Activated CD4-positive, alpha-beta T cell treated with anti-CD3 and anti-CD28 coated beads, Interleukin-2, amount 10 ng/mL, durations not matched to agents 24 days and 14 days (primary cell): ENCODE measurements around the gene PHKG1. TPM values are rescaled to one million over a fixed set of nuclear protein-coding genes. Genes with fewer than 3 reads are reported as not detected.
"Not testable (repeated sequence)": the region's sequence is repeated elsewhere in the genome, so short reads cannot be mapped to it uniquely, and the experiment has no call there.

Experiments used
- DNase-seq: peaks from one replicate; pipeline ENCODE4 v3.0.0; 2022
- H3K27ac Mint-ChIP-seq: one replicate; pipeline ENCODE4 v1.8.0; 2022; ENCODE audit warnings: mild to moderate bottlenecking, mixed read lengths
- H3K27me3 Mint-ChIP-seq: one replicate; pipeline ENCODE4 v1.8.0; 2022; ENCODE audit warnings: mixed read lengths
- H3K36me3 Mint-ChIP-seq: one replicate; pipeline ENCODE4 v1.8.0; 2022; ENCODE audit warnings: low read depth, mild to moderate bottlenecking, mixed read lengths
- H3K4me1 Mint-ChIP-seq: one replicate; pipeline ENCODE4 v1.8.0; 2021; ENCODE audit warnings: mixed read lengths
- H3K4me3 Mint-ChIP-seq: one replicate; pipeline ENCODE4 v1.8.0; 2022; ENCODE audit warnings: mild to moderate bottlenecking, moderate library complexity, mixed read lengths
- H3K9me3 Mint-ChIP-seq: one replicate; pipeline ENCODE4 v1.8.0; 2021; ENCODE audit warnings: mixed read lengths
- intact Hi-C: fragments of 100-400 bp; cut with micrococcal nuclease; formaldehyde crosslinking; loops from one replicate; pipeline ENCODE4 v1.15.1; 2023
- total RNA-seq: library from RNA; stranded (reverse); gene quantifications from 2 replicates; pipeline ENCODE4 v1.2.3, GENCODE V29; 2022

The PHKG1 gene
- total RNA-seq, 1 donor from 2014 or later: 5.0 TPM

GRCh38 chr7:56099653-56100052 lies 6.9 kb upstream of the PHKG1 start:
- intact Hi-C loops: no loop called here
- Mint-ChIP-seq H3K4me3 (no peak overlapping the region), H3K27me3 (no peaks in the 10 kb centered on the region), H3K9me3 (no peaks in the 10 kb centered on the region), H3K4me1 (peaks cover 7% of the 10 kb centered on the region), H3K27ac (no peak overlapping the region), H3K36me3 (peaks cover 46% of the 10 kb centered on the region)
- no peak for DNase-seq

DNA sequence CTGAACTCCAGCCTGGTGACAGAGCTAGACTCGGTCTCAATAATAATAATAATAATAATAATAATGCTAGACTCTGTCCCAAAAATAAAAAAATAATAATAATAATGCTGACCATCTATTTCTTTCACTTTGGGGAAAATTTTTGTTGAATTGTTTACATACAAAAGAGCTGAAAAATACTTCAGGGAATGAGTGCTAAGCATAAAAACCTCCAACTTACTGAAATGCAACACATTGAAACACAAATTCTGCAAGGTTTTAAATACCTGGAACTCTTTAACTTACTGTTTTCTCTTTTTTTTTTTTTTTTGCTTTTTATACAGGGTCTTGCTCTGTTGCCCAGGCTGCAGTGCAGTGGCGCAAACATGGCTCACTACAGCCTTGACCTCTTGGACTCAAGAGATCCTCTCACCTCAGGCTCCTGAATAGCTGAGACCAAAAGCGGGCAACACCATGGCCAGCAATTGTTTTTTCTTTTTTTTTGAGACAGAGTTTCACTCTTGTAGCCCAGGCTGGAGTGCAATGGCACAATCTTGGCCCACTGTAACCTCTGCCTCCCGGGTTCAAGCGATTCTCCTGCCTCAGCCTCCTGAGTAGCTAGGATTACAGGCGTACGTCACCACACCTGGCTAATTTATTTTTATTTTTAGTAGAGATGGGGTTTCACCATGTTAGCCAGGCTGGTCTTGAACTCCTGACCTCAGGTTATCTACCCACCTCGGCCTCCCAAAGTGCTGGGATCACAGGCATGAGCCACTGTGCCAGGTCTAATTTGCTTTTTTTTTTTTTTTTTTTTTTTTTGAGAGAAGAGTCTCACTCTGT lies 5.6 kb upstream of the PHKG1 start:
- DNase-seq, H3K9me3 Mint-ChIP-seq, H3K4me3 Mint-ChIP-seq, H3K4me1 Mint-ChIP-seq, H3K27ac Mint-ChIP-seq, H3K27me3 Mint-ChIP-seq, intact Hi-C loops: not testable (repeated sequence)
- H3K36me3 Mint-ChIP-seq: peaks cover 40% of the 10 kb centered on the region

DNA sequence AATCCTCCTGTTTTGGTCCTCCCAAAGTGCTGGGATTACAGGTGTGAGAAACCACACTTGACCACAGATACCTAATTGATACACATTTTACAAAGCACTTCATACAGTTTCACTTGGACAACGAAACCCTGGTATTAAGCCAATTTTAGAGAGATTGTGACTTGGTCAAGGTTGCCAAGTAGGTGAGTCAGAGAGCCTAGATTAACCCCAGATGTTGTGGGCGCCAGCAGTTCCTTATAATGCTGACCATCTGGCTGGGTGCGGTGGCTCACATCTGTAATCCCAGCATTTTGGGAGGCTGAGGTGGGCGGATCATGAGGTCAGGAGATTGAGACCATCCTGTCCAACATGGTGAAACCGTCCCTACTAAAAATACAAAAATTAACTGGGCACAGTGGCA lies 4.9 kb upstream of the PHKG1 start:
- DNase-seq: no peak
- no peaks in the 10 kb centered on the region for H3K27me3 Mint-ChIP-seq
- H3K36me3 Mint-ChIP-seq: peaks cover 37% of the 10 kb centered on the region
- H3K4me1 Mint-ChIP-seq: peaks cover 4% of the 10 kb centered on the region
- H3K4me3 Mint-ChIP-seq: no peak overlapping the region
- no peaks in the 10 kb centered on the region for H3K9me3 Mint-ChIP-seq
- H3K27ac Mint-ChIP-seq: no peak overlapping the region
- intact Hi-C loops: no loop called here

DNA sequence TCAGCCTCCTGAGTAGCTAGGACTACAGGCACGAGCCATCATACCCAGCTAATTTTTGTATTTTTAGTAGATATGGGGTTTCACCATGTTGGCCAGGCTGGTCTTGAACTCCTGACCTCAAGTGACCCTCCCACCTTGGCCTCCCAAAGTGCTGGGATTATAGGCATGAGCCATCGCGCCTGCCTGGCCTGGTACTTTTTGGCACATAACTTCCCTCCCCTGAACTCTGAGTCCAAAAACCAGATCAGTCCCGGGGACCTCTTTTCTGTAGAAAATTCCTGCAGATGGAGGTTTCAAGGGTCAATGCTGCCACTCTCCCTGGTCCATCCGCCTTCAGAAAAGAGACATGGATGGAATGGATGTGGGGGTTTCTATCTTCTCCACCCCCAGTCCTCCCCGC lies 364 bp downstream of the PHKG1 start:
- H3K27ac Mint-ChIP-seq, H3K27me3 Mint-ChIP-seq, H3K9me3 Mint-ChIP-seq, H3K4me3 Mint-ChIP-seq, DNase-seq, intact Hi-C loops, H3K36me3 Mint-ChIP-seq, H3K4me1 Mint-ChIP-seq: not testable (repeated sequence)

DNA sequence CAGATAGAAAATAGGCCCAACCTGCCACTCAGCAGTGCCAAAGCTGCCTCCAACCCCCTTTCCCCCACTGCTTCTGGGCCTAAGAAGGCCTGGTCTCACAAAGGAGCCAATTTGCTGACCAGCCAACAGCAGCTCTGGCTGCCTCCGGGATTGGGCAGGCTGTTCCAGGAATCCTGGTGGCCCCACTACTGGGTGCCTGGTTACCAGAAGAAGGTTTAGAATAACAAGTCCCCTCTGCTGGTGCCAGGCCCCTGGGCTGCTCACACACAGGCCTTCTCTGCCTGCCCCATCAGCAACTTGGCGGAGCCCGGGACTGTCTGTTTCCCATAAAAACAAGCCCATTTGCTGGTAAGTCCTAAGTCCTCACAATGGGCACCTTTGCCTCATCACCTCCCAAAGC lies 1.2 kb downstream of the PHKG1 start:
- no peak overlapping the region for H3K4me3 Mint-ChIP-seq
- peaks cover 5% of the 10 kb centered on the region for H3K36me3 Mint-ChIP-seq
- H3K27me3 Mint-ChIP-seq: no peaks in the 10 kb centered on the region
- H3K27ac Mint-ChIP-seq: no peak overlapping the region
- peaks cover 2% of the 10 kb centered on the region for H3K4me1 Mint-ChIP-seq
- intact Hi-C loops: no loop called here
- no peak for DNase-seq
- H3K9me3 Mint-ChIP-seq: no peaks in the 10 kb centered on the region

DNA sequence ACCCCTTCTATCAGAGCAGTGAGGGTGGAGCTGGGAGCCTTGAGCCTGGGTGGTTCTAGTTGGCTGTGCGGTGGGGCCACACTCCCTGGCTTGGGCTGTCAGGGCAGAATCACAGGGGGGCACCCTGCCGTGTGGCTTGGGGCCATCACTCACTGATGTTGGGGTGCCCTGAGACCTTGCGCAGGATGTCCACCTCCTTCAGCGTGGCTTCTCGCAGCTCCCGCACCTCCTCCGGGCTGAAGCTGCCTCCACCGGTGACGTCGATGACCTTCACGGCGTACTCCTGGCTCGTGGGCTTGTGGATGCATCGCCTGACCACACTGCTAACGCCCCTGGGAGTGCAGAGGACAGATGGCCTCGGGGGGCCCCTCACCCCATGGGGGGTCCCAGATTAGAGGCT lies 5.3 kb downstream of the PHKG1 start:
- no peaks in the 10 kb centered on the region for H3K9me3 Mint-ChIP-seq
- no peak overlapping the region for H3K4me3 Mint-ChIP-seq
- intact Hi-C loops: no loop called here
- H3K4me1 Mint-ChIP-seq: no peaks in the 10 kb centered on the region
- no peak for DNase-seq
- no peaks in the 10 kb centered on the region for H3K27me3 Mint-ChIP-seq
- H3K36me3 Mint-ChIP-seq: peaks cover 7% of the 10 kb centered on the region
- no peak overlapping the region for H3K27ac Mint-ChIP-seq

GRCh38 chr7:56086761-56087160 lies 6.0 kb downstream of the PHKG1 start:
- Mint-ChIP-seq H3K27ac (no peak overlapping the region), H3K9me3 (no peaks in the 10 kb centered on the region), H3K4me1 (no peaks in the 10 kb centered on the region), H3K4me3 (no peak overlapping the region), H3K36me3 (peaks cover 11% of the 10 kb centered on the region), H3K27me3 (no peaks in the 10 kb centered on the region)
- intact Hi-C loops: no loop called here
- no peak for DNase-seq

GRCh38 chr7:56083150-56083785 lies 9.5 kb downstream of the PHKG1 start:
- H3K4me3 Mint-ChIP-seq: no peak overlapping the region
- H3K9me3 Mint-ChIP-seq: no peaks in the 10 kb centered on the region
- H3K36me3 Mint-ChIP-seq: peaks cover 24% of the 10 kb centered on the region
- H3K4me1 Mint-ChIP-seq: no peaks in the 10 kb centered on the region
- no peaks in the 10 kb centered on the region for H3K27me3 Mint-ChIP-seq
- no peak overlapping the region for H3K27ac Mint-ChIP-seq
- no peak for DNase-seq
- intact Hi-C loops: no loop called here

DNA sequence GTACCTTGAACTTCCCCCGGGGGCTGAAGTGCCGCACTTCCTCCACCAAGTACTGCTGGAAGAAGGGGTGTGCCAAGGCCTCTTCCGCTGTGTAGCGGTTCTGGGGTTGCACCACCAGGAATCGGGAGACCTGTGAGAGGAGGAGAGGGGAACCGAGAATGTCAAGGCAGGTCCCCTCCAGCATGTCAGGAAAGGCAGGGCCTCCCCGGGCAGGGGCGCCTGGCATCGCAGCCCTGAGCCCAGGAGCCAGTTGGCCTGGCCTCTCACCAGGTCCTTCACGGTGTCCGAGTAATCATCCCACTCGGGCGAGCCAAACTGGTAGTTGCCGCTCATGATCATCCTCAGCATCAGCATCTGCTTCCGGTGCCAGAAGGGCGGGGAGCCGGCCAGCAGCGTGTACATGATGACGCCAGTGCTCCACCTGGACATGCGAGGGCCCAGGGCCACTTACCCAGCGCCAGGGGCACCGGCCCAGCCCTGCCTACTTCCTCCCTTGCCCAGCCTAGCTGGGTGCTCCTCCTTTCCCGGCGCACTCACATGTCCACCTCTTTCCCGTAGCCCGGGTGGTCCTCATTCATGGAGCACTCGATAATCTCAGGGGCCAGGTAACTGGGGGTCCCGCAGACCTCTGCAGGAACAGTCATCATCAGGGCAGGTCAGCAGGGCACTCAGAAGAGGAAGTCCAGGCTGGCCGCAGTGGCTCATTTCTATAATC lies 11.0 kb downstream of the PHKG1 start:
- no peak overlapping the region for H3K4me3 Mint-ChIP-seq
- no peaks in the 10 kb centered on the region for H3K9me3 Mint-ChIP-seq
- H3K27ac Mint-ChIP-seq: no peak overlapping the region
- DNase-seq: no peak
- intact Hi-C loops: no loop called here
- H3K36me3 Mint-ChIP-seq: peaks cover 24% of the 10 kb centered on the region
- H3K27me3 Mint-ChIP-seq: no peaks in the 10 kb centered on the region
- no peaks in the 10 kb centered on the region for H3K4me1 Mint-ChIP-seq

GRCh38 chr7:56080726-56081435 lies 11.9 kb downstream of the PHKG1 start:
- H3K27ac Mint-ChIP-seq, H3K4me1 Mint-ChIP-seq, H3K4me3 Mint-ChIP-seq, intact Hi-C loops, H3K27me3 Mint-ChIP-seq, H3K9me3 Mint-ChIP-seq, DNase-seq: not testable (repeated sequence)
- peaks cover 30% of the 10 kb centered on the region for H3K36me3 Mint-ChIP-seq

DNA sequence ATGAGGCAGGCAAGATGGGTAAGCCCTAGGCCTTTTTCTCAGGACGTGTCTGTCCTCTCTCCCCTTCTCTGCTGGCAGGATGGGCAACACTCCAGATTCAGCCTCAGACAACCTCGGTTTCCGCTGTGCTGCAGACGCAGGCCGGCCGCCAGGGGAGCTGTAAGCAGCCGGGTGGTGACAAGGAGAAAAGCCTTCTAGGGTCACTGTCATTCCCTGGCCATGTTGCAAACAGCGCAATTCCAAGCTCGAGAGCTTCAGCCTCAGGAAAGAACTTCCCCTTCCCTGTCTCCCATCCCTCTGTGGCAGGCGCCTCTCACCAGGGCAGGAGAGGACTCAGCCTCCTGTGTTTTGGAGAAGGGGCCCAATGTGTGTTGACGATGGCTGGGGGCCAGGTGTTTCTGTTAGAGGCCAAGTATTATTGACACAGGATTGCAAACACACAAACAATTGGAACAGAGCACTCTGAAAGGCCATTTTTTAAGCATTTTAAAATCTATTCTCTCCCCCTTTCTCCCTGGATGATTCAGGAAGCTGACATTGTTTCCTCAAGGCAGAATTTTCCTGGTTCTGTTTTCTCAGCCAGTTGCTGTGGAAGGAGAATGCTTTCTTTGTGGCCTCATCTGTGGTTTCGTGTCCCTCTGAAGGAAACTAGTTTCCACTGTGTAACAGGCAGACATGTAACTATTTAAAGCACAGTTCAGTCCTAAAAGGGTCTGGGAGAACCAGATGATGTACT lies 13.1 kb downstream of the PHKG1 start:
- no peaks in the 10 kb centered on the region for H3K27me3 Mint-ChIP-seq
- H3K4me1 Mint-ChIP-seq: no peaks in the 10 kb centered on the region
- intact Hi-C loops: no loop called here
- H3K27ac Mint-ChIP-seq: no peak overlapping the region
- H3K36me3 Mint-ChIP-seq: peaks cover 31% of the 10 kb centered on the region
- H3K4me3 Mint-ChIP-seq: no peak overlapping the region
- no peaks in the 10 kb centered on the region for H3K9me3 Mint-ChIP-seq
- DNase-seq: no peak

DNA sequence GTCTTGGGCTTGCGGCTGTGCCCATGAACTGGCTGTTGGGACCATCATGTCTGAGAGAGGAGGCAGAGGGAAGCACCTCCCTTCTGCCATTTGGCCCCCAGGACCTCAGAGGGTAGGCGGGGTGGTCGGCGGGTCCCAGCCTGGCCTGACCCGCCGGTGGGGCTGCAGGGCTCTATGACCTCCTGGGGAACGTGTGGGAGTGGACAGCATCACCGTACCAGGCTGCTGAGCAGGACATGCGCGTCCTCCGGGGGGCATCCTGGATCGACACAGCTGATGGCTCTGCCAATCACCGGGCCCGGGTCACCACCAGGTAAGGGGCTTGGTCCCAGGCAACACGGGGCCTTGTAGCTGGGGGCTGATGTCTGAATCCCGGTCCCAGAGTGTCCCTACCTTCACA lies 14.6 kb downstream of the PHKG1 start:
- Mint-ChIP-seq H3K27me3 (no peaks in the 10 kb centered on the region), H3K27ac (no peak overlapping the region), H3K9me3 (no peaks in the 10 kb centered on the region), H3K4me1 (peaks cover 5% of the 10 kb centered on the region), H3K4me3 (no peak overlapping the region), H3K36me3 (peaks cover 33% of the 10 kb centered on the region)
- DNase-seq: no peak
- intact Hi-C loops: no loop called here

GRCh38 chr7:56077681-56078080 lies 15.1 kb downstream of the PHKG1 start:
- Mint-ChIP-seq H3K4me3 (no peak overlapping the region), H3K36me3 (peaks cover 36% of the 10 kb centered on the region), H3K4me1 (peaks cover 5% of the 10 kb centered on the region), H3K27ac (no peak overlapping the region), H3K9me3 (no peaks in the 10 kb centered on the region), H3K27me3 (no peaks in the 10 kb centered on the region)
- intact Hi-C loops: no loop called here
- DNase-seq: no peak
